CD4-positive, alpha-beta T cell treated with Interleukin-17A for 1 hour (primary cell): ENCODE measurements around the gene CRTAP.
"Not testable (repeated sequence)": the region's sequence is repeated elsewhere in the genome, so short reads cannot be mapped to it uniquely, and the experiment has no call there.

Experiments used
- DNase-seq: peaks from one replicate; pipeline ENCODE4 v3.0.0-alpha.2; 2020

CRTAP gene

DNA sequence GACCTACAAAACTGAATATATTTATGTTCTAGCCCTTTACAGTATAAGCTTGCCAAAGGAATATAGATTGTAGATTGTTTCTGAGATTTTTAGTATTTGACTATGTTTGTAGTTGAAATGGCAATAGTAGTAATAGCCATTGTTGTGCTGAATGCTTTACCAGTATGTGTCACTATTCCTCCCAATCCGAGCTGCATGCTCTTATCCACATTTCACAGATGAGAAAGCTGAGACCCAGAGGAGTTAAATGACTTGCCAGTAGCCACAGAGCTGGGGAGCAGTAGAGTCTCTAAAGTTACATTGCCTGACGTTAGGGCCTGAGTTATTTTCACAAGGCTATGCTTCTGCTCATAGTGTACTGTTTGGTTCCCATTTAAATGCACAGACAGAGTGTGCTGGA, 13.6 kb upstream of the CRTAP start:
- no peak for DNase-seq

DNA sequence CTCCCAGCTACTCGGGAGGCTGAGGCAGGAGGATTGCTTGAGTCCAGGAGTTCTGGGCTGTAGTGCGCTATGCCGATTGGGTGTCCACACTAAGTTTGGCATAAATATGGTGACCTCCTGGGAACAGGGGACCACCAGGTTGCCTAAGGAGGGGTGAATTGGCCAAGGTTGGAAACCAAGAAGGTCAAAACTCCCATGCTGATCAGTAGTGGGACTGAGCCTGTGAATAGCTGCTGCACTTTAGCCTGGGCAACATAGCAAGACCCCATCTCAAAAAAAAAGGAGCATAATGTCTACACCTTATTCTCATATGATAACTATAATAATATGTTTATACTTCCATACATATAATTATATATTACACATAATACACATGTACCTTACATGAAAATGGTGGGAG, 10.8 kb upstream of the CRTAP start:
- DNase-seq = no peak

DNA sequence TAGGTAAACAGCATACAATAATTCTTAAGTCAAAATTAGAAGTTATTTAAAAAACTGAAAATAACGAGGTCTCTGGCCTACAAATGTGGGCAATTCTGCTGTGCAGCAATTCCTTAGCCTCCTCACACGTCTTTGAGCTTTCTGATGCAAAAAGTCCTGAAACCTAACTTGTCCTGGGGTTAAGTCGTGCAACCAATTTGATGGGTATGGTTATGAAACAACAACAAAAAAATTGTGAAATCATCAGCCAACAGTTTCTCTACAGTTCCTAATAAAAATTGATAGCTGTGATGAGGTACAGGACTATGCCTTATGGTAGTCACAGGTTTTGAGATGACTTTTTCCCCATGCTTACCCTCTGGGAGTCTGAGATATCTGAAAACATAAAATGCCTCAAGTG, 10.3 kb upstream of the CRTAP start:
- DNase-seq = no peak

DNA sequence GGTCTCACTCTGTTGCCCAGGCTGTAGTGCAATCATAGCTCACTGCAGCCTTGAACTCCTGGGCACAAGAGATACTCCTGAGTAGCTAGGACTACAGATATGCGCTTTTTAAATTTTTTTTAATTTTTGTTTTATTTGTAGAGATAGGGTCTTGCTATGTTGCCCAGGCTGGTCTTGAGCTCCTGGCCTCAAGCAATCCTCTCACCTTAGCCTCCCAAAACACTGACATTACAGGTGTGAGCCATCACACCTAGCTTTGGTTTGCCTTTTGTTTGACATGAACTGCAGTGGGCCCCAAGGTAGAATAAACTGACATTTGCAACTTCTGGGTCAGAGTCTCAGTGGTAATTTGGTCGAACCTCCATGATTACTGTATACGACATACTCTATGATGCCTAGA, 9.0 kb upstream of the CRTAP start:
- DNase-seq = no peak

DNA sequence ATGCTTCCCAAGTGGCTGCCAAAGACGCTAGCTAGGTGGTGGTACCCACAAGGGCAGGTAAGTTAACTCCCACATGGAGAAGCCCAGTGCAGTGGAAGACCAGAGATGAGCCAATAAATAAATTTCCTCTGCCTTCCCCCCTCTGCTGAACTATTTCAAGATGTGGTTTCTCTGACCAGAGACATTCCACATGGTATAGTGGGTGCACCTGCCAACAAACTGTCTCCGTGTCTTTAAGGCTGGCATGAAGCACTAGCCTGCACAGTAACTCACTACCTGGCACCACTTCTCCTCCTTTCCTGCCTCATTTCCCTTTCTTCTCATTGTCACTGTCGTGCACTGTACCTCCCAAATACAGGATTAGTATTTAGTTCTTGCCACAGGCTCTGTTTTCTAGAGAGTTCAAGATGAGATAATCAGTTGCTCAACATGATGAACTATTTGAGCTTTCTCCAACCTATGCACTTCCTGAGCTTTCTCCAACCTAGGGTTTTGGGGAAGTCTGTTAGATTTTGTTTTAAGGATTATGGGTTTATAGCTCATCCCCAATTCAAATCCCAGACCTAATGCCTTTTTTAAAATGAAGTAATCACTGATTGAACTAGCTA, 8.4 kb upstream of the CRTAP start:
- DNase-seq = no peak

DNA sequence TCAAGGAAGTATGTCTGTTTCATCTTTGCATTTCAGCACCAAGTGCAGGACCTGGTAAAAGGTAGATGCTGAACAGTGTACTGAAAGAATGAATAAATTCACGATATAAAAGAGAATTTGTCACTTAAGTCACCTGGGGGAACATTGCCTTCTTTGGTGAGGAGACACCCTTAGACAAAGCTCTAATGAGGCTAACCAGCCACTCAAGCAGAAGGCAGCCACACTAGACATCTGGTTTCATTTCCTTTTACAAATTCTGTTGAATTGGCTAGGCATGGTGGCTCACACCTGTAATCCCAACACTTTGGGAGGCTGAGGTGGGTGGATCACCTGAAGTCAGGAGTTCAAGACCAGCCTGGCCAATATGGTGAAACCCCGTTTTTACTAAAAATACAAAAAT, 7.0 kb upstream of the CRTAP start:
- DNase-seq = not testable (repeated sequence)

DNA sequence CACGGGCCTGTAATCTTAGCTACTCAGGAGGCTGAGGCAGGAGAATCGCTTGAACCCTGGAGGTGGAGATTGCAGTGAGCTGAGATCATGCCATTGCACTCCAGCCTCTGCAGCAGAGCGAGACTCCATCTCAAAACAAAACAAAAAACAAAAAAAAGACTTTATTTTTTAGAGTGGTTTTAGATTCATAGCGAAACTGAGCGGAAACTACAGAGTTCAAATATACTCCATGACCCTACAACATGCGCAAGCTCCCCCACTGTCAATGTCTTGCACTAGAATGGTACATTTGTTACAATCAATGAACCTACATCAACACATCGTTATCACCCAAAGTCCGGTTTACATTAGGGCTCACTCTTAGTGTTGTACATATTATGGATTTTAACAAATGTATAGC, 2.2 kb upstream of the CRTAP start:
- DNase-seq = no peak

DNA sequence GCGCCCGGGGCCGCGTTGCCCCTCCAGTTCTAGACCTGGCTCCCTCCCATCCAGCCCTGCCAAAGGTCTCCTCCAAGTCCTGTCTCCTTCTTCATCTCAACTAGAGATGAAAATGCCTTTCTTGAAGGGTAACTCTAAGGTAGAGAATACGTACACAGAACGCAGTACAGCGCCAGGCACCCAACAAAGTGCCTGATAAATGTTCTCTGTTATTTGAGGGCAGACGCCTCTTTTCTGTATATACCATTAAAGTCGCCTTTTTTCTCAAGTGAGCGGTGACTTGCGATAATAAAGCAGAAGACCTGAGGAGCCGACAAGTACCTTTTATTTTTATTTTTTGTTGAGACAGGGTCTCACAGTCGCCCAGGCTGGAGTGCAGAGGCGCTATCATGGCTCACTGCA, 809 bp downstream of the CRTAP start:
- DNase-seq = no peak

DNA sequence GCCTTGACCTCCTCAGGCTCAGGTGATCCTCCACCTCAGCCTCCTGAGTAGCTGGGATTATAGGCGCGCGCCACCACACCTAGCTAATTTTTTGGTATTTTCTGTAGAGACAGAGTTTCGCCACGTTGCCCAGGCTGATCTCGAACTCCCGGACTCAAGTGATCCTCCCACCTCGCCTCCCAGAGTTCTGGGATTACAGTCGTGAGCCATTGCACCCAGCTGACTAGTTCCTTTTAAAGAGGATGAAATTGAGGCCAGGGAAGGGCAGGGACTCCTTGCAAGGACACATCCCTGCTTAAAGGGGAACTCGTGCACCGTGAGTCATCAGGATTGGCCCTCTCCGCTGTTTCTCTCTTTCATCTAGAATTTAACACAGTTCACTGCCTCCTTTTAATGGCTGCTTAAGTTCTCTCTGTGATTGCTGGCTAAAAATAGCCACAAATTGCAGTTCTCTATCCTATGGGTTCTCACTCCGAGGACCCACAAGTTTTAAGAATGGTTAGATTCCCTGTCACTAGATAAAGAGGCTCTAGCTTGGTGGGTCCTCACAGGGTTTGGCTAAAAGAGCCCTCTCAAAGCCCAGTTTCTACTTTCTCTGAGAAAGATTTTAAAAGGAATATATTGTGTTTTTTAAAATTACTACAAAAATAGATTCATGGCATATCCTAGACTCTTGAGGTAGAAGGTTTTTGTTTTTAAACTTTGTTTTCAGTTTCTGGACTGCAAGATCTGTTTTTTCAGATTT, 1.4 kb downstream of the CRTAP start:
- peak; percentile 31 for DNase-seq

DNA sequence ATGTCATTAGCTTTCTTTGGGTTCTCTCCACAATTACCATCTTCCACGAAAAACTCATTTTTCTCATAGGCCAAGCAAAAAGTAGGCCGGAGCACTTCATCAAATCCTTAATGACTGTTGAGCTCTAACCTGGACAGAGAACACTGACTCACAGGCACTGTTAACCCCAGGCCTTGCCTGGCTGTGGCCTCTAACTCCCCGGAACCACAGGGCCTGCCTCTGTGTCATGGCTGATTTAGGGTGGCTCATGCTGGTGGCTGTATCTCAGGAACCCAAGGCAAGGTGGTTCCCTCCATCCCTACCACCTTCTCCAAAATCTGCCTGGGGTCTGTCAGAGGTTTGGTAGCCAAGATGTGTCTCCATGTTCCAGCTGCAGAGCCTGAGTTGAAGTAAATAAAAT, 3.6 kb downstream of the CRTAP start:
- no peak for DNase-seq

DNA sequence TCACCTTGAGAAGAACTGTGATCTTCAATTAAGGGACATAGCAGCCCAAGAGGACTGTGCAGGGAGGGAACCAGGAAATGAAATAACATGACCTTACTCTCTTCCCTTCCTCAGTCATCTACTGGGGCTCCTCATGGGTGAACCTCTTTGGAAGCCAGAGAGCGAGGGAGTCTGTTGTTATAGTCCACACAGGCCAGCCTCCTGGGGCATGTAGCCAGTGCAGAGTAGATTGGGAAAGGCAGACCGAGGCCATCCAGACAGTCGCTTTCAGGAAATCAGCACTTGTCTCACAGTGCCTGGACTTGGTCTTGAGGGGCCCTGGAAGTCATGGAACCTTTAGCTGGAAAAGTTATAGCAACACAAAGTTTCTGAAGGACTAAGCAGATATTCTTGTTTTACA, 6.1 kb downstream of the CRTAP start:
- no peak for DNase-seq

DNA sequence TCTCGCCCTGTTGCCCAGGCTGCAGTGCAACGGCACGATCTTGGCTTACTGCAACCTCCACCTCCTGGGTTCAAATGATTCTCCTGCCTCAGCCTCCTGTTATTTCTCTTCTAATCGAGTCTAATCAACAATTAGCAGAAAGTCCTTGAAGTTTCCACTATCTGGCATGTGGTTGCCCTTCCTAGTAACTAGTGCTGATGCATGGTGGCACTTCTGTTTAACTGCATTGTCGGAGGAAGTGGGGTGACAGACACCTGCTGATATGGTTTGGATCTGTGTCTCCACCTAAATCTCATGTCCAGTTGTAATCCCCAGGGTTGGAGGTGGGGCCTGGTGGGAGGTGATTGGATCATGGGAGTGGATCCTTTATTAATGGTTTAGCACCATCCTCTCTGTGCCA, 9.2 kb downstream of the CRTAP start:
- no peak for DNase-seq

DNA sequence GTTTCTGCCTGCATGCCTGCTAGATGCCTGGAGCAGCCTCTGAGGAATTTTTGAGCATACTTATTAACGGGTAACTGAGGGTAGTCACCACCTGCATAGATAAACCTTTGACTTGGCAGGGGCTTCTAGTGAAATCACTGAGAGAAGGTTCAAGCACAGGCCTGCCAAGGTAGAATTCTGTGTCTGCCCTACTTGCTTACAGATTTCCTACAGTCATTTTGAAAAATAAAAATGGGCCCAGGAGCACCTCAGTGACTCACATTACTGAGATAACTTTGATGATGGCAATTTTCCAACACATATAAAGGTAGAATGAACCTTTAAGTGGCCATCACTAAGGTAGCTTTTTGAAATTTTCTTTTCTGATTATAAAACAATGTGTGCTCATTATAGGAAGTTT, 10.8 kb downstream of the CRTAP start:
- DNase-seq = no peak

DNA sequence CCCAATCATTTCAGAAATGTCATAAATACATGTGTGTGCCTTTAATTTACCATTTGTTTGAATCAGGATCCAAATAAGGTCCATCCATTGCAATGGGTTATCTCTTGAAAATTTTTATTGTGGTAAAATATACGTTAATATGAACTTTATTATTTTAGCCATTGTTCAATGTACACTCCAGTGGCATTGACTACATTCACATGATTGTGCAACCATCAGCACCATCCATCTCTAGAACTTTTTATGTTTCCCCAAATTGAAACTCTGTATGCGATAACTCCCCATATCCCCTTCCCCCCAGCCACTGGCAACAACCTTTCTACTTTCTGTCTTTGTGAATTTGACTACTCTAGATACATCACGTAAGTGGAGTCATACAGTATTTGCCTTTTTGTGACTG, 12.0 kb downstream of the CRTAP start:
- DNase-seq = no peak

DNA sequence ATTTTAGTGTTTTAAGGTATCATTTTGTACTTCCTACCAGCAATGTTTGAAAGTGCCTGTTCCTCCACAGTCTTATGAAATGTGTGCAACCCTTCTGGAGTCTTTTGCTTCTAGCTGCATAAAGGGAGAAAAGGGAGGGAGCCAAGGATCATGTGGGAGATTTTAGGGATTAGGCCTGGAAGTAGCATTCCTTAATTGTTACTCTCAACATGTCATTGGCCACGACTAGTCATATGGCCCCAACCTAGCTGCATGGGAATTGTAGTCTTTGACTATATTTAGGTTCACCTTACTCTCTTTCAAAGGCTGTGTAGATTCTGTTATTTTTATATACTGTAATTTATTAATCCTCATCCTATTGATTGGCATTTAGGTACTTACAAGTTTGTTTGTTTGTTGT, 14.9 kb downstream of the CRTAP start:
- DNase-seq = no peak

DNA sequence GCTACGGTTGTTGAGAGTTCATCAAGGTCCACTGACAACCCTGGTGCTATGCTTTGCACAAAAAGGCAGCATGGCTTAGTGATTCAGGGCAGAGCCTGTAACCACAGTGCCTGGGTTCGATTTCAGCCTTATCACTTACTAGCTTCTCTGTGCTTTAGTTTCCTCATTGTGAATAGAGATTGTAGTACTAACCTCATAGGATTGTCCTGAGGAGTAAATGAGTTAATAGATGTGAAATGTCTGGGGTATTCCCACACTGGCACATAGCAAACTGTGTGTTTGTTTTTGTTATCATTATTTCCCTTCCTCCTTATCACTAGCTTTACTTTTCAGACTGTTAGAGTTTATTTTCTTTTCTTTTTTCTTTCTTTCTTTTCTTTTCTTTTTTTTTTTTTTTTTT, 16.3 kb downstream of the CRTAP start:
- no peak for DNase-seq

DNA sequence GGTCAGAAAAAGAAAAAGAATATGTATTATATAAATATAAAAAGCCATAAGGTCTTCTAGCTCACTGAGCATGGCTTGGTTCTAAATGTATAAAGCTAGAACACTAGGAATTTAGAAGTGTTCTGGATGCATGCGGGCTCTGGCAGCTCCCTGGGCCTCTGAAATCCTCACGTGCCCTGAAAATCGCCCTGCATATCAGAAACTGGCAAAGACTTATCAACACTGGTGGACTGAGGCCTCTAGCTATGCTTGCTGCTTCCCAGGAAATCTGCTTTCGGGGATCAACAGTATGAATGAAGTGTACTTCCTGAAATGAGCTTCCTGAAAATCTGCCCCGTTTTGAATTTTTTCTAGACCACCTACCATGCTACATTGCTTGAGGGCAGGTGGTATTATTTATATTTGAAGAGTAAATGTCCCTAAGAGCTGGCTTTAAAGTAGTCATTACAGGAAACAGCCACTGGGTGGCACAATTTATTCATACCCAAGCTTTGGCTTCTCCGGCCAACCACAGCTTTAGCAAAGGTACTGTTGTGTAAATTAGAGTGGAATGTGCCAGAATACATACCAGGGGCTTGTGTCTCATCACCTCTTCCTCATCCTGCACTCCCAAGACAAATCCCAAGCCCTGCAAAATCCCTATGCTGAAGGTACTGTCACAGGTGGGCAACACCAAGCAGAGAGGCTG, 17.7 kb downstream of the CRTAP start:
- peak; percentile 57 for DNase-seq

DNA sequence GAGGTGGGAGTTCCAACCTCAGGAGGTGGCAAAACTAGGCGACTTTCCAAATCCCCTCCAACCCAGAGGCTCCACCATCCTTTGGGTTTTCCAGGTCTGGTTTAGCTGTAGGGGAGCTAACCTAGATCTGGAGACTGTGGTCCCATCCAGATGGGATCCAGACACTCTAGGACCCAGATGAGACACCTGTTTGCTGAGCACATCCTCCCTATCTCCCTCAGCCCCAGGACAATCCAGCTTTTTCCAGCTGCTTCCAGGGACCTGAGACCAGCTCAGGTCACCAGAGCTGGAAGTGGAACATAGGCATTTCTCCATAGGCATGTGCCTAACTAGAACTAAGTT, 18.2 kb downstream of the CRTAP start:
- no peak for DNase-seq

DNA sequence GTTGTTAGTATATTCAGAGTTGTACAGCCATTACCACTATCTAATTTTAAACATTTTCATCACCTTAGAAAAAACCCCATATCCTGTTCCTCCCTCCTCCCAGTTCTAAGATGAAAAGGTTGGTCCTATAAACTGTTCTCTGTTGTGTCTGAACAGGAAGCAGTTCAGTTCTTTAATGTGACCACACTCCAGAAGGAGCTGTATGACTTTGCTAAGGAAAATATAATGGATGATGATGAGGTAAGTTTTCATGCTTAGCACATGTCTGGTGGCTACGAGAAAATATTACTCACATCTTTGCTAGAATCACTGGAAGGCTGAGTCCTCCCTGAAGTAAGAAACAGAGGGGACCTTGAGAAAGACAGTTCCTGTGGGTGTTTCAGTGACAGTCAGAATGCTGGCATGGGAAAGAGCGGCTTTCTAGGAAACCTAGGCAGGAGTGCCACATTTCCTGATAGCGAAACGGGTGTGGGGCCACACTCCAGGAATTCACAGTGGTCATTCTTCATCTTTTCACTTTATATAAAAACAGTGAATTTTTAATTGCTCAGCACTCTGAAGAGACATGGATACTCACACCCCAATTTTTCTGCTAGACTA, 20.3 kb downstream of the CRTAP start:
- DNase-seq = no peak

DNA sequence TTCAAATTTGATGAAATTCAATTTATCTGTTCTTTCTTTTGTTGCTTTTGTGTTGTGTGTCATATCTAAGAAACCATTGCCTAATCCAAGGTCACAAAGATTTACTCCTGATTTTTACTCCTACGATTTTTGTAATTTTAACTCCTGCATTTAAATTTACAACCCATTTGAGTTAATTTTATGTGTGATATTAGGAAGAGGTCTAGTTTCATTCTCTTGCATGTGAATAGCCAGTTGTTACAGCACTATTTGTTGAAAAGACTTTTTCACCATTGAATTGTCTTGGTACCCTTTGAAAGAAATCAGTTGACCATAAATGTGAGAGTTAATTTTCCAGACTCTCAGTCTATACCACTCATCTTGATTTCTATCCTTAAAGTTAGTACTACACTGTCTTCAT, 23.9 kb downstream of the CRTAP start:
- DNase-seq = no peak

DNA sequence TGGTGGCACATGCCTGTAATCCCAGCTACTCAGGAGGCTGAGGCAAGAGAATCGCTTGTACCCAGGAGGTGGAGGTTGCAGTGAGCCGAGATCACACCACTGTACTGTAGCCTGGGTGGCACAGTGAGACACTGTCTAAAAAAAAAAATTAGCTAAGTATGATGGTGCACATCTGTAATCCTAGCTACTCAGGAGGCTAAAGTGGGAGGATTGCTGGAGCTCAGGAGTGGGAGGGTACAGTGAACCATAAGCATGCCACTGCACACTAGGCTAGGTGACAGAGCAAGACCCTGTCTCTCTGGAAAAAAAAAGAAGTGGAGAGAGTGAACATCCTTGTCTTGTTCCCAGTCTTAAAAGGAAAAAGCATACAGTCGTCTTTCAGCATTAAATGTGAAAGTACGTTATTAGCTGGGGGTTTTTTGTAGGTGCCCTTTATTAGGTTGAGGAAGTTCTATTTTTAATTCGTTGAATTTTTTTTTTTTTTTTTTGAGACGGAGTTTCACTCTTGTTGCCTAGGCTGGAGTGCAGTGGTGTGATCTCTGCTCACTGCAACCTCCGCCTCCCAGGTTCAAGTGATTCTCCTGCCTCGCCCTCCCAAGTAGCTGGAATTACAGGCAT, 25.3 kb downstream of the CRTAP start:
- DNase-seq = not testable (repeated sequence)

DNA sequence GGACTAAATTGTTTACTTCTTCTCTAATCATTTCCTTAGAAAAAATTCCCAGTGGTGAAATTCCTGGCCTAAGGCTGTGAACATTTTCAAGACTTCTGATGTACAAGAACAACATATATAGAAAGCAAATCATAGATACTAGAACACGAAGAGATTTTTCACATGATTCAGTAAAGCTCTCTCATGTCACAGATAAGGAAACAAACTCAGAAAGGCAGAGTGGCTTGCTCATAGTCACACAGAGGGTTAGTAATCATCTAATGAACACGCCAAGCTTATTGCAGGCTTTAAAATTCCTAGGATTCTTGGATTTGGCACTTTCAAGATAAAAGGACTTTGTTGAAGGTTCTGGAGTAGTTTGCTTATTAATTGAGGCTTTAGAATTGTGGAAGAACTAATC, 26.2 kb downstream of the CRTAP start:
- no peak for DNase-seq

DNA sequence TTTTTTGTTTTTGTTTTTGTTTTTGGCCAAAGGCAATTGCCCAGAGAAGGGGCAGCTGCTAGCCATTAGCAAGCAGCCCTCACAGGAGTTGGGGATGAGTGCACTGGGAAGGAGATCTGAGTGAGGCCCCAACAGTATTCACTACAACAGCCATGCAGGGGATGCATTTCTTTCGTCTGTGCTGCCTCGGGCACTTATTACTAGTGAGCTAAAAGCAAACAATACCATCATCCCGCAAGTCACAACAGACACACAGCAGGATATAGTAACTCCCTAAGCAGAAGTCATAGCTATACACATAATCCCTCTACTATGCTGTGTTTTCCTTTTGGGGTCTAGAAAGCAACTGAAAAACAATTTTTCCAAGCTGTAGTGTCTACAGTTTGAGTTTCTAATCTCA, 27.2 kb downstream of the CRTAP start:
- no peak for DNase-seq

DNA sequence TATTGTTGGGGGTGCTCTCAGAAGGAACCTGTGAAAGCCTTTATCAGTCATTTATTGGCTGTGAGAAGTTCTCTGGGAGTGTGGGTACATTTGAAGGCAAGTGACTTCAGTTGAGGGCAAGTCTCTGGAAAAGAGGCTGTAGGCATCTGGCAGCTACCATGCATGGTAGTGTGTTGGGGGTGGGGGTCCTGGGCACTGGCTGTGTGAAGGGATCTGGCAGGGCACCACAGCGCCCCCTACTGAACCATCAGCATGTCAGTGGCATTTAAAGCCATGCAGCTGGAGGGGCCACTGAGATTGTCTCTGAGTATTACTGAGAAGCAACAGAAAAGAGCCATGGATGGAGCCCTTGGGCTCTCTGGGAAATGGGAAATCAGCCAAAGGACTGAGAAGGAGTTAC, 30.6 kb downstream of the CRTAP start:
- DNase-seq = peak; percentile 21
